ENCODE results near the gene MT1M. TPM values are rescaled to one million over a fixed set of nuclear protein-coding genes. Genes with fewer than 3 reads are reported as not detected.
A peak's percentile ranks its signal among the peaks of the same experiment; 100 is the strongest.

MT1M gene
- total RNA-seq, 2 donors from 2014 or later: 23.2 to 53.6 TPM

DNA sequence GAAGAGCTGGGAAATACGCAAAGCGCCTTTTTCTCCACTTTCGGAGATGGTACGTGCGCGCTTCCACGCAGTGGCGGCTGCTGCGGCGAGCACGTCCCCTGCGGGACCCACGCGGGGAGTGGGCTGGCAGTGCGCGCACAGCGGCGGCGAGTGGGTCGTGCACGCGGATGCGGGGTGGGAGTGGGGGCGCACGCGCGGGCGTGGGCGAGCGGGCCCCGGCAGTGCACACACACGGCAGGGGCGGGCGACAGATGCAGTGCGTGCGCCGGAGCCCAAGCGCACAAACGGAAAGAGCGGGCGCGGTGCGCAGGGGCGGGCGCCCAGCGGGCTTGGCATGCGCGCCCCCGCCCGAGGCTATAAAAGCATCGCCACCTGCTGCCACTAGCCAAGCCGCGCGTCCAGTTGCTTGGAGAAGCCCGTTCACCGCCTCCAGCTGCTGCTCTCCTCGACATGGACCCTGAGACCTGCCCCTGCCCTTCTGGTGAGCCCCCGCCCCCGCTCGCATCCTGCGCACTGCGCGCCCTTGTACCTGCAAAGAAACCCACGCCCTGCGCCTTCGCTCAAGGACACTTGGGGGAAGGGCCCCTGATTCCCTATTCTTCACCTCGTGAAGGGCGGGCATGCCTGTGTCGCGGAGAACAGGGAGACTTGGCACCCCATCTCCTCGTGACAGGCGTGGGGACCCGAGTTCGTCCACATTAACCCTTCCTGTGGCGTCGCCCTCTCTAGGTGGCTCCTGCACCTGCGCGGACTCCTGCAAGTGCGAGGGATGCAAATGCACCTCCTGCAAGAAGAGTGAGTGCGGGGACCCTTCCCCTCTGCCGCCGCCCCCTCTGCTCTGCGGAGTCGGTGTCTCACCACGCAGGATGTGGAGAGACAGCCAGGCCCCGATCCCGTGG lies 43.1 kb upstream of the MT1M start, which contains the start of gene MT3:
TSS of gene MT3 (plus strand) at position 388 of the 899 bp plus-strand sequence. CDS start at position 451, 63 bp downstream.
- no peaks in the 10 kb centered on the region for H3K36me3 ChIP-seq
- H3K9me3 ChIP-seq: no peaks in the 10 kb centered on the region
- peaks cover 7 to 11% of the 10 kb centered on the region in 2 donors for H3K4me1 ChIP-seq (ENCODE audit: control insufficient read depth in 1 of 2, low read depth in 2 of 2)
- ATAC-seq (ENCODE audit: insufficient number of reproducible peaks, low FRiP score, low read depth): no peak
- peak within 1 kb of the TSS; percentile 68 for H3K4me3 ChIP-seq
- no peak within 1 kb of the TSS for H3K27ac ChIP-seq
- TF ChIP-seq, protein P1, sequence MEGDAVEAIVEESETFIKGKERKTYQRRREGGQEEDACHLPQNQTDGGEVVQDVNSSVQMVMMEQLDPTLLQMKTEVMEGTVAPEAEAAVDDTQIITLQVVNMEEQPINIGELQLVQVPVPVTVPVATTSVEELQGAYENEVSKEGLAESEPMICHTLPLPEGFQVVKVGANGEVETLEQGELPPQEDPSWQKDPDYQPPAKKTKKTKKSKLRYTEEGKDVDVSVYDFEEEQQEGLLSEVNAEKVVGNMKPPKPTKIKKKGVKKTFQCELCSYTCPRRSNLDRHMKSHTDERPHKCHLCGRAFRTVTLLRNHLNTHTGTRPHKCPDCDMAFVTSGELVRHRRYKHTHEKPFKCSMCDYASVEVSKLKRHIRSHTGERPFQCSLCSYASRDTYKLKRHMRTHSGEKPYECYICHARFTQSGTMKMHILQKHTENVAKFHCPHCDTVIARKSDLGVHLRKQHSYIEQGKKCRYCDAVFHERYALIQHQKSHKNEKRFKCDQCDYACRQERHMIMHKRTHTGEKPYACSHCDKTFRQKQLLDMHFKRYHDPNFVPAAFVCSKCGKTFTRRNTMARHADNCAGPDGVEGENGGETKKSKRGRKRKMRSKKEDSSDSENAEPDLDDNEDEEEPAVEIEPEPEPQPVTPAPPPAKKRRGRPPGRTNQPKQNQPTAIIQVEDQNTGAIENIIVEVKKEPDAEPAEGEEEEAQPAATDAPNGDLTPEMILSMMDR (IDR thresholded peaks at IDR 0.05): no peak
- peaks cover 11% of the 10 kb centered on the region for H3K27me3 ChIP-seq (replicated peaks; ENCODE audit: insufficient read depth)
- no peak for DNase-seq (ENCODE audit: low spot score)

DNA sequence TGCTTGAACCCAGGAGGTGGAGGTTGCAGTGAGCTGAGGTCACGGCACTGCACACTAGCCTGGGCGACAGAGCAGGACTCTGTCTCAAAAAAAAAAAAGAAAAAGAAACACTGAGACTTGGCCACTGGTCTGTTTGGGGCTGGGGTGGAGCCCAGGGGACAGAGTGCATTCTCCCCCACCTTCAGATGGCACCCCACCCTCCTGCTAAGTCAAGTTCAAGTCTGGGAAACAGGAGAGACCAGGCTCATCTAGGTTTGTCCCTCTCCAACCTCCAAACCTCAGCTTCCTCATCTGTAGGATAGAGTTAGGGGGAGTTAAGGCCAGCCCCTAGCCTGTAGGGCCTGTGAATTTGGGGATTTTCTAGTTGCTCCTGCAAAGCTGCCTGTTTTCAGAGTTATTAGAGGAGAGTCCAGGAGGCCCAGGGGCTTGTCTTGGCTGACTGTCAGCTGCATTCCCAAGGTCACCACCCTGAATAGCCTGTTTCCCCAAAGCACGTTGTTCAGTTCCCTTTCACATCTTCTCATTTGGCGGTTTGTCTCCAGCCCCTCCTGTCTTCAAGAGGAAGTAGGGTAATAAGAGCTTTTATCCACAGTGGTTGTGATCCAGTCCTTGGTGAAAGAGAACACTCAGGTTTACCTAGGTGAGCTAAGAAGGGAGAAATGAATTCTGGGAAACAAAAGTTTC lies 40.9 kb upstream of the MT1M start:
- no peak for ATAC-seq (ENCODE audit: insufficient number of reproducible peaks, low FRiP score, low read depth)
- TF ChIP-seq, protein P1 (IDR thresholded peaks at IDR 0.05): no peak

DNA sequence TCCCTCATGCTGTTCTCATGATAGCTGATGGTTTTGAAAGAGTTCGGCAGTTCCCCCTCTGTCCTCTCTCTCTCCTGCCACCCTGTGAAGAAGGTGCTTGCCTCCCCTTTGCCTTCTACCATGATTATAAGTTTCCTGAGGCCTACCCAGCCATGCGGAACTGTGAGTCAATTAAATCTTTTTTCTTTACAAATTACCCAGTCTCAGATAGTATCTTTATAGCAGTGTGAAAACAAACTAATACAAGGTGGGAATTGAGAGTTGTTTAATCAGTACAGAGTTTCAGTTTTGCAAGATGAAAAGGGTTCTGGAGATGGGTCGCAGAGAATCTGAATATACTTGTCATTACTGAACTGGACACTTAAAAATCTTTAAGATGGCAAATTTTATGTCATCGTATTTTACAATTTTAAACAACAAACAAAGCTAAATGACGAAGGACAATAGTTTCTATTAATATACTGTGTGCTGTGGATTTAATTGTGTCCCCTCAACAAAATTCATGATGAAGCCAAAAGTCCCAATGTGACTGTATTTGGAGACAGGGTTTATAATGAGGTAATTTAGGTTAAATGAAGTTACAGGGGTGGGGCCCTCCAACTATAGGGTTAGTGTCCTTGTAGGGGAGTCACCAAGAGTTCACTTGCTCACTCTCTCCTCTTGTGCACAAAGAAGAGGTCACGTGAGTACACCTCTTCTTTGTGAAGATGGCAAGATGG lies 38.7 kb upstream of the MT1M start:
- DNase-seq (ENCODE audit: low spot score): no peak
- TF ChIP-seq, protein P1 (IDR thresholded peaks at IDR 0.05): no peak
- Histone ChIP-seq H3K4me3 (no peak overlapping the region), H3K4me1 (ENCODE audit: control insufficient read depth in 1 of 2, low read depth in 2 of 2) (peaks cover 7 to 11% of the 10 kb centered on the region in 2 donors), H3K27ac (no peak overlapping the region), H3K27me3 (replicated peaks; ENCODE audit: insufficient read depth) (peaks cover 4% of the 10 kb centered on the region), H3K9me3 (no peaks in the 10 kb centered on the region), H3K36me3 (no peaks in the 10 kb centered on the region)
- ATAC-seq (ENCODE audit: insufficient number of reproducible peaks, low FRiP score, low read depth): no peak

More for the DNA sequence above, 40.9 kb upstream of the MT1M start:
- H3K4me3 ChIP-seq: no peak overlapping the region
- H3K9me3 ChIP-seq: no peaks in the 10 kb centered on the region
- H3K36me3 ChIP-seq: no peaks in the 10 kb centered on the region
- no peak overlapping the region for H3K27ac ChIP-seq
- peaks cover 7 to 11% of the 10 kb centered on the region in 2 donors for H3K4me1 ChIP-seq (ENCODE audit: control insufficient read depth in 1 of 2, low read depth in 2 of 2)
- DNase-seq (ENCODE audit: low spot score): no peak
- H3K27me3 ChIP-seq (replicated peaks; ENCODE audit: insufficient read depth): peaks cover 11% of the 10 kb centered on the region

DNA sequence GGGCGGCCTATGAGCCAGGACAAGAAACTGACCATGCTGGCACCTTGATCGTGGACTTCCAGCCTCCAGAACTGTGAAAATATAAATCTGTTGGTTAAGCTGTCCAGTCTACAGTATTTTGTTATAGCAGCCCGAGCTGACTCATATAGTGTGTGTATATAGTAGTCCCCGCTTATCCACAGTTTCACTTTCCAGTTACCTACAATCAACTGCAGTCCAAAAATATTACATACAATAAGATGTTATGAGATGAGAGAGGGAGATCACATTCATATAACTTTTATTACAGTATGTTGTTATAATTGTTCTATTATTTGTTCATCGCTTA lies 38.2 kb upstream of the MT1M start:
- no peaks in the 10 kb centered on the region for H3K9me3 ChIP-seq
- H3K27ac ChIP-seq: no peak overlapping the region
- DNase-seq (ENCODE audit: low spot score) (no peak), ATAC-seq (ENCODE audit: insufficient number of reproducible peaks, low FRiP score, low read depth) (no peak)
- peaks cover 3 to 7% of the 10 kb centered on the region in 2 donors for H3K4me1 ChIP-seq (ENCODE audit: control insufficient read depth in 1 of 2, low read depth in 2 of 2)
- no peaks in the 10 kb centered on the region for H3K27me3 ChIP-seq (replicated peaks; ENCODE audit: insufficient read depth)
- no peaks in the 10 kb centered on the region for H3K36me3 ChIP-seq
- TF ChIP-seq, protein P1 (IDR thresholded peaks at IDR 0.05): no peak
- no peak overlapping the region for H3K4me3 ChIP-seq
